ENCODE data around the gene CREB3L1.

DNA sequence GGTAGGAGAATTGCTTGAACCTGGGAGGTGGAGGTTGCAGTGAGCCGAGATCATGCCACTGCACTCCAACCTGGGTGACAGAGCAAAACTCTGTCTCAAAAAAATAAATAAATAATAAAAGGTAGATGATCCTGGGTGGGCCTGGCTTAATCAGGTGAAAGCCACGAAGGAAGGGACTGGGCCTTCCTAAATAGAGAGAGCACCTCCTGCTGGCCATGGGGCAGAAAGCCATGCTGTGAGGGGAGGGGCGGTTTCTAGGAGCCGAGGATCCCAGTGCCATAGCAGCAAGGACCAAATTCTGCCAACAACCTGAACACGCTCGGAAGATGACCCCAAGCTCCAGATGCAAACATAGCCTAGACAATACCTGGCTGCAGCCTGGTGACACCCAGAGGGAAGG lies 45.3 kb downstream of the CREB3L1 start:
- TF ChIP-seq EZH2 (IDR thresholded peaks at IDR 0.05) (no peak), POLR2AphosphoS5 (IDR thresholded peaks at IDR 0.05; ENCODE audit: borderline replicate concordance, low read depth, low read length) (no peak), FOXP2 (optimal IDR thresholded peaks at IDR 0.05; ENCODE audit: control extremely low read depth, extremely low read length, insufficient read depth) (no peak)

Data from SK-N-MC (cell line).